IPS-15b (cell line): ENCODE data around the gene FYCO1.

Experiments used
- H3K27me3 ChIP-seq: one replicate; pipeline ENCODE4 v1.6.1; 2013; ENCODE audit warnings: low read length; ENCODE audit not compliant: control insufficient read depth, insufficient read depth
- H3K36me3 ChIP-seq: one replicate; pipeline ENCODE4 v1.6.1; 2013; ENCODE audit warnings: low read length; ENCODE audit not compliant: control insufficient read depth, insufficient read depth
- H3K4me1 ChIP-seq: one replicate; pipeline ENCODE4 v1.6.1; 2013; ENCODE audit warnings: mild to moderate bottlenecking, low read length; ENCODE audit not compliant: control insufficient read depth, insufficient read depth
- H3K4me3 ChIP-seq: one replicate; pipeline ENCODE4 v1.5.1; 2013; ENCODE audit warnings: low read depth, low read length
- H3K9ac ChIP-seq: one replicate; pipeline ENCODE4 v1.6.1; 2013; ENCODE audit warnings: low read depth, mild to moderate bottlenecking, low read length
- H3K9me3 ChIP-seq: one replicate; pipeline ENCODE4 v1.6.1; 2013; ENCODE audit warnings: mild to moderate bottlenecking, low read length; ENCODE audit not compliant: control insufficient read depth, insufficient read depth

Gene FYCO1

DNA sequence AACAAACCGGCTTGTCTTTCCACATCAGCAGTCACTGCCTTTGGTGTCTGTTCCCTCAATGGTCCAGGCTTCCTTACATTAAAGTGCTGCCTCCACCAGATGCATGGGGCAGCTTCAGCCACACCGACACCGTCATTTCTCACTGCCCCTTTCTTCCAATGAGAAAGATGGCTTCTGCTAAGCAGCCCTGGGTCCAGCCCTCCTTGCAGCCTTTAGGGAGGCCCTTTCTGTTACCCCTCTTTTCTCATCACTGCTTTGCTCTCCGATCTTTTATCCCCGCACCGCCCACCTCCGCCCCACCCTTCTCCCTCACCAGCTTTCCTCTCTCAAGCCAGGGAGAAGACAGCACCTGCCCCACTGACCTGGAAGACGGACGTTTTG, 80.6 kb downstream of the FYCO1 start:
- Histone ChIP-seq H3K4me1 (peaks cover 2% of the 10 kb centered on the region), H3K36me3 (no peaks in the 10 kb centered on the region), H3K9ac (no peak overlapping the region), H3K9me3 (no peaks in the 10 kb centered on the region), H3K27me3 (peaks cover 6% of the 10 kb centered on the region), H3K4me3 (no peak overlapping the region)

DNA sequence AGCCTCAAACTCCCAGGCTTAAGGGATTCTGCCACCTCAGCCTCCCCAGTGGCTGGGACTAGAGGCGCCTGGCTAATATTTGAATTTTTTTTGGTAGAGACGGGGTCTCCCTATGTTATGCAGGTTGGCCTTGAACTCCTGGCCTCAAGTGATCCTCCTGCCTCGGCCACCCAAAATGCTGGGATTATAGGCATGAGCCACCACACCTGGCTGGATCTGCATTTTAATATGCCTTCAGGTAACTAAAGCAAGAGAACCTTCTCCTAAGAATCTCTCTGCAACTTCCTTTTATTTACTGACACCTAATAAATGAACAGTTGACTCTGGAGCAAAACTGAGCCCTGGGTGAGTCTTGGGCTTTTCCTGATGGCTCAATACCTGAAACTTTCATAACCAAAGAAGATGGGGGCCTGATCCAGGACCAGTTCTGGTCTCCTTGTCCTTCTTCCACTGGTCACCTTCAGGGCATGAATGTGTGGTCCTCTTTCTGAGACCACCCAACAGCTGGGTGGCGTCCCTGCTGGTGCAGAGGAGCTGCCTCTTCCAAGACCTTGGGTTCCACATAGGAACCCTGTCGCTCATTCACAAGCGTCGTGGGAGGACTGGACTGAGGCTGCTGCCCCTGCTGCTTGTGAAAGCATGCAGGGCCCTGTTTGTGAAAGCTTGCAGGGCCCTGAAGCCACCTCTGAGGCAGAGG, 81.1 kb downstream of the FYCO1 start:
- peaks cover 2% of the 10 kb centered on the region for H3K4me1 ChIP-seq
- no peaks in the 10 kb centered on the region for H3K36me3 ChIP-seq
- peaks cover 6% of the 10 kb centered on the region for H3K27me3 ChIP-seq
- no peak overlapping the region for H3K9ac ChIP-seq
- no peaks in the 10 kb centered on the region for H3K9me3 ChIP-seq
- no peak overlapping the region for H3K4me3 ChIP-seq

DNA sequence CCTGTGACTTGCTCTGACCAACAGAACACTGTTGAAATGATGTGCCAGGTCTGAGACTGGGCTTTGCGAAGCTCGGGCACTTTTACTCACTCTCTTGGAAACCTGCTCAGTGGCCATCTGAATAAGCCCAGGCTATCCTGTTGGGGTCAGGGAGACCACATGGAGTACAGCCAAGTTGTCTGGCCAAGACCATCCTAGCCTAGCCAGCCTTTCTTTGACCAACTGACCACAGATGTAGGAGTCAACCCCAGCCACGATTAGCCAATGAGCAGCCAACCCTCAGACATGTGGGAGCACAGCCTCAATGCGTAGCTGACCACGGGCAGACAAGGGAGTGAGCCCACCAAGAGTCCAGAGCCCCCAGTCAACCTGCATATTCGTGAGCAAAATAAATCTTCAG, 83.2 kb downstream of the FYCO1 start:
- Histone ChIP-seq H3K9ac (no peak overlapping the region), H3K9me3 (no peaks in the 10 kb centered on the region), H3K27me3 (peaks cover 6% of the 10 kb centered on the region), H3K4me3 (no peak overlapping the region), H3K36me3 (no peaks in the 10 kb centered on the region), H3K4me1 (peaks cover 2% of the 10 kb centered on the region)

DNA sequence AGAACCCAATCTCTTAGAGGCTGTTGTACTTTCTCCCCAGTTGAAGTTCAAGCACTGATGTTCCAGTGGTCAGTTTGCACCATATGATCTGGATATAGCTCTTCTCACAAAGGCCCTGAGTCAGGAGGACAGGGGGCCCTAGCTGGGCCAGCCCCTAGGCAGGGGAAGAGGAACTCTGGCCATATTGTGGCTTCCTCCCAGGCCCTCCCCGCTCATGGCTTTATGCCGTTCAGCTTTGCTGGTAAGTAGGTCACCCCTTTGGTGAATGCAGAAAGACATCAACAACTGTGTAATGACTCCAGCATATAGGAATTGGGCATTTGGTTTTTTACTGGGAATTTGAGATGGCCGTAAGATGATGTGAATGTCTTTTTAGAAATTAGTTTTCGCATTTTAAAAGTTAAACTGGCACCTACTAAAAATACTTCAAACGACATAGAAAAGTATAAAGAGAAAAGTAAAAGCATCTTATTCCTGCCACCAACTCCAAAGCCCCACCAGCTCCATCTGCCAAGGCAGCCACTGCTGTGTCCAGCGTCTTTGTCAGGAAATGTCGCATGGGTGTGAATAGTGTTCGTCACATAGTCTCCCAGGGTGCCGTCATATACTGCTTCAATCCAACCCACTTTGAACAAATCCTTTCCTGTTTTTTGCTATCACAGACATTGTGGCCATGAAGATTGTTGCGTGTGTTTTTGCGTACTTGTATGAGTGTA, 84.0 kb downstream of the FYCO1 start:
- H3K4me3 ChIP-seq: no peak overlapping the region
- no peaks in the 10 kb centered on the region for H3K9me3 ChIP-seq
- no peak overlapping the region for H3K9ac ChIP-seq
- H3K36me3 ChIP-seq: no peaks in the 10 kb centered on the region
- H3K4me1 ChIP-seq: peaks cover 2% of the 10 kb centered on the region
- peaks cover 6% of the 10 kb centered on the region for H3K27me3 ChIP-seq

DNA sequence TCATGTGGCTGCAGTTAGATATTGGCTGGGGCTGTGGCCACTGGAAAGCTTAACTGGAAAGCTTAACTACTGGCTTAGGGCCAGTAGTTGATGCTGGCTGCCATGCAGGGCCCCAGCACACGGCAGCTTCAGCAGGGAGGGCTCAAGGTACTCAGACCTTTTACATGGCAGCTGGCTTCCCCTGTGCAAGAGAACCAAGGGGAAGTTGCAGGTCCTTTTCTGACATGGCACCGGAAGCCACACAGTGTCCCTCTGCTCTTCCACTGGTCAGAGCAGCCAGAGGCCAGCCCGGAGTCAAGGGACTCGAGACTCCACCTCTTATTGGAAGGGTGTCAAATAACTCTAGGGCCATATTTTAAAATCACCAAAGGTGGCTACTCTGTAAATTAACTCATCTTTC, 84.7 kb downstream of the FYCO1 start:
- no peaks in the 10 kb centered on the region for H3K36me3 ChIP-seq
- H3K4me1 ChIP-seq: no peaks in the 10 kb centered on the region

DNA sequence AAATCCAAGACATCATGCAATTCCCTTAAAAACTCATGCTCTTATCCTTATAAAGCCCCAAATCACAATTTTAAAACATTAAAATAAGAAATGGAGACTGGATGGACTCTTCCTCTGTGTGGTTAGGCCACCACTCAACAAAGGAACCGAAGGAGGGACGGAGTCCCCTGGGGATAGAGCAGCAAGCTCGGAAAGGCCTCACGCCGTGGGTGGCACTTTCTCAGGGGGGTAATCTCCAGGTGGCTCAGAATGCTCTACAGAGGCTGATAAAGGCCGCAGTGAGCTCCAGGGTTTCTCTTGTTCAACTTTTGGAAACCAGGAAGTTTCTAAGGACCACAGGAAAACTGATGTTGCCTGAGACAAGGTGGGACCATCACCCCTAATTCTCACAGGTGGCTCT, 86.1 kb downstream of the FYCO1 start:
- peaks cover 4% of the 10 kb centered on the region for H3K27me3 ChIP-seq
- no peak overlapping the region for H3K9ac ChIP-seq
- H3K4me3 ChIP-seq: no peak overlapping the region
- no peaks in the 10 kb centered on the region for H3K4me1 ChIP-seq
- H3K36me3 ChIP-seq: no peaks in the 10 kb centered on the region
- no peaks in the 10 kb centered on the region for H3K9me3 ChIP-seq

More for the DNA sequence above, 84.7 kb downstream of the FYCO1 start:
- Histone ChIP-seq H3K27me3 (peaks cover 6% of the 10 kb centered on the region), H3K4me3 (no peak overlapping the region), H3K9ac (no peak overlapping the region), H3K9me3 (no peaks in the 10 kb centered on the region)

DNA sequence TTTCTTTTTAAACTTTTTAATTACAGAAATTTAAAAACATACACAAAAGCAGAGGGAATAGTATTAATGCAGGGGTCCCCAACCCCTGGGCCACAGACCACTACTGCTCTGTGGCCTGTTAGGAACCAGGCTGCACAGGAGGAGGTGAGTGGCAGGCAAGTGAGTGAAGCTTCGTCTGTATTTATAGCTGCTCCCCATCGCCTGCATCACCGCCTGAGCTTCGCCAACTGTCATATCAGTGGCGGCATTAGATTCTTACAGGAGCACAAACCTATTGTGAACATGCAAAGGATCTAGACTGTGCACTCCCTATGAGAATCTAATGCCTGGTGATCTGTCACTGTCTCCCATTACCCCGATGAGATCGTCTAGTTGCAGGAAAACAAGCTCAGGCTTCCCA, 86.9 kb downstream of the FYCO1 start:
- no peaks in the 10 kb centered on the region for H3K9me3 ChIP-seq
- H3K9ac ChIP-seq: no peak overlapping the region
- no peaks in the 10 kb centered on the region for H3K36me3 ChIP-seq
- H3K27me3 ChIP-seq: no peaks in the 10 kb centered on the region
- H3K4me3 ChIP-seq: no peak overlapping the region
- H3K4me1 ChIP-seq: no peaks in the 10 kb centered on the region

DNA sequence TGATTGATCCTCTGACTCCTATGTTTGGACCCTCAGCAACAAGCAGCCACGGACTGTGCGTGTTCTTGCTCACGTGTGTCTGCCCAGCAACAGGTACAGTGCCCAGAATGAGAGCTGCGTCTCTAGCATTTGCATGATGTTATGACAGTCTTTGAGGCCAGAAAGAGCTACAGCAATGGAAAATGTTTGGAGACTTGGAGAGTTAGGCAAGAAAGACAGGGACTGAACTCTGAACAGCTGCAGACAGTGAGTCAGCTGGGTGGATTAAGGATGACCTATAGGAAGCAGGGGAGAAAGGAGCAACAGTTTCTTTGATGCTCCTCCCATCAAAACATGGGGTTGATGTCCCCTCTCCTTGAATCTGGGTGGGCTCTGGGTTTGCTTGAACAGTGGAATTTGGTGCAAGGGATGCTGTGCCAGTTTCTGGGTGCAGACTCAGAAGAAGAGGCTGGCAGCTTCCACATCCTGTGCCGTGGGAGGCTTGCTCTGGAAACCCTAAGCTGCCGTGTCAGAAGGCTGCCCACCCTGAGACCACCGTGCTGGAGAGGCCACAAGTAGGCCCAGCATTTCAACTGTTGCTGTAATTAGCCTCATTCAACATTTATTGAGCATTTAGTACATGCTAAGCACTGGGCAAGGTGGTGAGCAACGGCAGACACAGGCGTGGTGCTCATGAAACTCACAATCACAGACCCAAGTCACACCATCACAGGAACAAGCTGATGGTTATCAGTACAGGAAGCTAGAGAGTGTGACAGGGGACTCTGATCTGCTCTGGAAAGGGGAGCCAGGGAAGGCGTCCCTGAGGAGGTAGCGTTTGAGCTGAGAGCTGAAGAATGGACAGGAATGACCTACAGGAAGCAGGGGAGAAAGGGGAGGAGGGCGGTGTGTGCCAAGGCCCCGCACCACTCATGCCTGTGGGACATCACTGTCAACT, 87.6 kb downstream of the FYCO1 start:
- Histone ChIP-seq H3K4me3 (no peak overlapping the region), H3K9me3 (no peaks in the 10 kb centered on the region), H3K4me1 (no peaks in the 10 kb centered on the region)

DNA sequence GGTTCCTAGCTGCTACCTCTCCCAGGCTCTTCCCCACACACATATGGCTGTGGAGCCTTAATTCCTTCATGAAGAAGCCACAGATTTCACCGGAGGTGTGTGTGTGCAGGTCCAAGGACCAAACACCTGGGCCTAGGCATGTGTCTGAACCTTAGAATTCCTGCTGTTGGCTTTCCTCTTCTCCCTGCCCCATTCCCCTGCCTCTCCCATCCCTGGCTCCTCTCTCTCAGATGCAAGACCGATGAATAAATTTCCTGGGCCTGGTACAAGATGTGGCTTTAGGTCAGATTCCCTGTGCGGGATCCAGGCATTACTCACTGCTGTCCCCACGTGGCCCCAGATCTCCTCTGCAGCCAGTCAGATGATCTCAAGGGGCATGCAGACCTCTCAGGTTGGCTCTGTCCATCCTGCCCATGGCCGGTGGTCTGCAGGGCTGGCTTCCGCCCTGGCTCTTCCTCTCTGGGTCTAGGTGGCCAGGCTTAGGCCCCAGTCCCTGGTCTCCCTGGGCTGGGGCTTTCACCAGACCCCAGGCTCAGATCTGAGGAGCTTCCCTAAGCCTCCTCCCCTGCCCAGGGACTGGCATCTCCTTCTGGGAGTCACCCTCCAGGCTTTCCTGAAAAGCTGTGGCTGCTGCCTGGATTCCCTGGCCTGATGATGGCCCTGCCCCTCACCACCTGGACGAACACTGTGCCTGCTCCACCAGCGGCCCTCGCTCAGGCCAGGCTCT, 88.8 kb downstream of the FYCO1 start:
- Histone ChIP-seq H3K36me3 (no peaks in the 10 kb centered on the region), H3K4me3 (no peak overlapping the region), H3K4me1 (no peaks in the 10 kb centered on the region), H3K9me3 (no peaks in the 10 kb centered on the region), H3K27me3 (no peaks in the 10 kb centered on the region), H3K9ac (no peak overlapping the region)

More for the DNA sequence above, 87.6 kb downstream of the FYCO1 start:
- Histone ChIP-seq H3K36me3 (no peaks in the 10 kb centered on the region), H3K9ac (no peak overlapping the region), H3K27me3 (no peaks in the 10 kb centered on the region)

DNA sequence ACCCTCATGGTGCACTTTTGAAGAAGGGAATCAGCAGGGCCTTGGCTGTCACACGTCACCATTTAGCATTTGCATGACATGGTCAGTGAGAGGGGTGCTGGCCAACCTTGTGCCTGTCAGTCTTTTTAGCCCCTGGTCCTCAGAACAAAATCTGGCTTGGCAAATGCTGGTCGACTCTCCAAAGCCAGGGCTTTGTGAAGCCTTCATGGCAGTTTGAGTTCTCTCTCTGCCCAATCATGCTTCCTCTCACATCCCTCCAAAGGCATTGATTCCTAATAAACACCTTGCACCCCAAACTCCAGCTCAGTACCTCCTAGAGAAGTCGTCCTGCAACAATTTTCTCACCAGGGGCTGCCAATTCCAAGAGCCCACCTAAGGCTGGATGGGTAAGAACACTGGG, 89.9 kb downstream of the FYCO1 start:
- Histone ChIP-seq H3K36me3 (no peaks in the 10 kb centered on the region), H3K4me3 (no peak overlapping the region), H3K9me3 (no peaks in the 10 kb centered on the region), H3K9ac (no peak overlapping the region), H3K4me1 (no peaks in the 10 kb centered on the region), H3K27me3 (no peaks in the 10 kb centered on the region)

DNA sequence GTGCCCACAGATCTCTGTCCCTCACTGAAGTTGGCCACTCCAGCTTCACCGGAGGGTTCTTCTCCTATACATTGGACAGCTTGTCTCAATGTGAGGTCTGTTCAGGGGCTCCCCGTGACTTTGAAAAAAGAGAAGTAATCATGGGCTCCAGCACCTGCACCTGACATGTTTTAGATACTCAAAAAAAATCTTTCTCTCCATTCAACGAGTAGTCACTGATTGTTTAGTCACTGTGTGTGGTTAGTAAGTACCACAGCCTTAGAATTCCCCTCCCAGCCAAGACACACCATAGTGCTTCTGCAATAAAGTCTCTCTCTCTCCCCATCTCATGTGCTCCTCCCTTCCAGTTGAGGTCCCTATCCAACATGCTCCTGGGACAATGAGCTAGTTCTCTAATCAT, 90.7 kb downstream of the FYCO1 start:
- no peaks in the 10 kb centered on the region for H3K9me3 ChIP-seq
- no peak overlapping the region for H3K4me3 ChIP-seq
- H3K27me3 ChIP-seq: no peaks in the 10 kb centered on the region
- no peaks in the 10 kb centered on the region for H3K36me3 ChIP-seq
- no peak overlapping the region for H3K9ac ChIP-seq
- no peaks in the 10 kb centered on the region for H3K4me1 ChIP-seq
